SK-N-MC (cell line): ENCODE measurements around the gene PRKX.

Experiments used
- EZH2 ChIP-seq: fragments of 200-600 bp; sonication (generic); IDR thresholded peaks from one replicate; pipeline ENCODE4 v1.6.1; 2017; ENCODE audit warnings: antibody characterized with exemption
- FOXP2 ChIP-seq: optimal IDR thresholded peaks from 2 replicates; pipeline ENCODE3; 2011; ENCODE audit warnings: mild to moderate bottlenecking, moderate library complexity; ENCODE audit not compliant: insufficient read depth; ENCODE audit errors: extremely low read length, control extremely low read depth

- TF ChIP-seq FOXP2 = no peak
- TF ChIP-seq EZH2 = no peak
These were observed 65.4 kb downstream of the PRKX start for GRCh38 chrX:3648084-3648483.
